ENCODE data around the gene COL9A3.
A peak's percentile ranks its signal among the peaks of the same experiment; 100 is the strongest.

Gene COL9A3

DNA sequence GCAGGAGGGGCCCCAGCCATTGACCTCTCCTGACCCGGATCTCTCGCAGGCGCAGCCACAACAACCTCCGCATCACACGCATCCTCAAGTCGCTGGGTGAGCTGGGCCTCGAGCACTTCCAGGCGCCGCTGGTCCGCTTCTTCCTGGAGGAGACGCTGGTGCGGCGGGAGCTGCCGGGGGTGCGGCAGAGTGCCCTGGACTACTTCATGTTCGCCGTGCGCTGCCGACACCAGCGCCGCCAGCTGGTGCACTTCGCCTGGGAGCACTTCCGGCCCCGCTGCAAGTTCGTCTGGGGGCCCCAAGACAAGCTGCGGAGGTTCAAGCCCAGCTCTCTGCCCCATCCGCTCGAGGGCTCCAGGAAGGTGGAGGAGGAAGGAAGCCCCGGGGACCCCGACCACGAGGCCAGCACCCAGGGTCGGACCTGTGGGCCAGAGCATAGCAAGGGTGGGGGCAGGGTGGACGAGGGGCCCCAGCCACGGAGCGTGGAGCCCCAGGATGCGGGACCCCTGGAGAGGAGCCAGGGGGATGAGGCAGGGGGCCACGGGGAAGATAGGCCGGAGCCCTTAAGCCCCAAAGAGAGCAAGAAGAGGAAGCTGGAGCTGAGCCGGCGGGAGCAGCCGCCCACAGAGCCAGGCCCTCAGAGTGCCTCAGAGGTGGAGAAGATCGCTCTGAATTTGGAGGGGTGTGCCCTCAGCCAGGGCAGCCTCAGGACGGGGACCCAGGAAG, 4.5 kb upstream of the COL9A3 start:
- no peak for DNase-seq

DNA sequence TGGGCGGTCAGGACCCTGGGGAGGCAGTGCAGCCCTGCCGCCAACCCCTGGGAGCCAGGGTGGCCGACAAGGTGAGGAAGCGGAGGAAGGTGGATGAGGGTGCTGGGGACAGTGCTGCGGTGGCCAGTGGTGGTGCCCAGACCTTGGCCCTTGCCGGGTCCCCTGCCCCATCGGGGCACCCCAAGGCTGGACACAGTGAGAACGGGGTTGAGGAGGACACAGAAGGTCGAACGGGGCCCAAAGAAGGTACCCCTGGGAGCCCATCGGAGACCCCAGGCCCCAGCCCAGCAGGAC, 4.0 kb upstream of the COL9A3 start:
- no peak for DNase-seq

DNA sequence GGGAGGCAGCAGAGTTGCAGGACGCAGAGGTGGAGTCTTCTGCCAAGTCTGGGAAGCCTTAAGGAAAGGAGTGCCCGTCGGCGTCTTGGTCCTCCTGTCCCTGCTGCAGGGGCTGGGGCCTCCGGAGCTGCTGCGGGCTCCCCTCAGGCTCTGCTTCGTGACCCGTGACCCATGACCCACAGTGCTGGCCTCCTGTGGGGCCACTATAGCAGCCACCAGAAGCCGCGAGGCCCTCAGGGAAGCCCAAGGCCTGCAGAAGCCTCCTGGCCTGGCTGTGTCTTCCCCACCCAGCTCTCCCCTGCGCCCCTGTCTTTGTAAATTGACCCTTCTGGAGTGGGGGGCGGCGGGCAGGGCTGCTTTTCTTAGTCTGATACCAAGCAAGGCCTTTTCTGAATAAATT, 3.3 kb upstream of the COL9A3 start:
- DNase-seq, result no peak

DNA sequence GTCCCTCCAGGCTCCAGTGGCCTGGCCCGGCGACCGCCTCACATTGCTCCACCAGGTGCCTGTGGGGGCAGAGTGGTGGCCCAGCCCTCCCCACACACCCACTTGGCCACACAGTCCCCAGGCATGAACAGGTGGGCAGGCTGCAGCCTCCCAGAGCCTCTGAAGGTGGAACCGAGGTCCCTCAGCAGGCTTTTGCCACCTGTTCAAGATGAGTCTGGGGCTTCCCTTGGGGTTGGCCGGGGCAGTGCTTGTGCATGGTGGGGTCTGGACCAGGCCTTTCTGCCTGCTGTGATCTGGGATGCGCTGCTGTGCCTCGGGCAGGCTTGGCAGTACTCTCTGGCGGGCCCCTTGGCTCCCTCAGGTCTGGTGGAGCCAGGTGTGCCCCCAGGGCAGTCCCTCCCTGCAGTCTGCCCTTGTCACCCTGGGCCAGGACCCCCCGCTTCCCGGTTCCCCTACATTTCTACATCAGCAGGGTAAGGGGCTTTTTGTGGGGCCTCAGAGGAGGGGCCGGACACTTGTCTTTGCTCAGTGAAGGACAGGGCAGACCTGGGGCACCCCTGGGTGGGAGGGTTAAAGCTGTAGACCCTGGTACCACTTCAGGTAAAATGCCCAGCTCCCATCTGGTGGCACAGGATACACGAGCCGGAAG, 2.7 kb upstream of the COL9A3 start:
- no peak for DNase-seq

DNA sequence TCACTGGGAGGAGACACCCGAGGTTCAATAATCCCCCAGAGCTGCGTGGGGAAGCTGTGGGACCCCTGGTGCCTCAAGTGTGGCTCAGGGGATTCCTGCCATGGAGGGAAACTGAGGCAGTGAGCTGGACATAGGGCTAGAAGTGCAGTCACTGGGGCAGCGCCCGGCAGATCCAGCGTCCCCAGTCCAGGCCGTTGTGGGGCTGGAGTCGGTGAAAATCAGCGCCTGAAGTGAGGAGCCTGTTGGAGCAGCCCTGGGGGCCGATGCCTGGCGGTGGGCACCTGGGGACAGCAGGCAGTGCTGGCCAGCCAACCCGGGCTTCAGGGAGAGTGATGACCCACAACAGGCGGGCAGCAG, 2.2 kb upstream of the COL9A3 start:
- no peak for DNase-seq

DNA sequence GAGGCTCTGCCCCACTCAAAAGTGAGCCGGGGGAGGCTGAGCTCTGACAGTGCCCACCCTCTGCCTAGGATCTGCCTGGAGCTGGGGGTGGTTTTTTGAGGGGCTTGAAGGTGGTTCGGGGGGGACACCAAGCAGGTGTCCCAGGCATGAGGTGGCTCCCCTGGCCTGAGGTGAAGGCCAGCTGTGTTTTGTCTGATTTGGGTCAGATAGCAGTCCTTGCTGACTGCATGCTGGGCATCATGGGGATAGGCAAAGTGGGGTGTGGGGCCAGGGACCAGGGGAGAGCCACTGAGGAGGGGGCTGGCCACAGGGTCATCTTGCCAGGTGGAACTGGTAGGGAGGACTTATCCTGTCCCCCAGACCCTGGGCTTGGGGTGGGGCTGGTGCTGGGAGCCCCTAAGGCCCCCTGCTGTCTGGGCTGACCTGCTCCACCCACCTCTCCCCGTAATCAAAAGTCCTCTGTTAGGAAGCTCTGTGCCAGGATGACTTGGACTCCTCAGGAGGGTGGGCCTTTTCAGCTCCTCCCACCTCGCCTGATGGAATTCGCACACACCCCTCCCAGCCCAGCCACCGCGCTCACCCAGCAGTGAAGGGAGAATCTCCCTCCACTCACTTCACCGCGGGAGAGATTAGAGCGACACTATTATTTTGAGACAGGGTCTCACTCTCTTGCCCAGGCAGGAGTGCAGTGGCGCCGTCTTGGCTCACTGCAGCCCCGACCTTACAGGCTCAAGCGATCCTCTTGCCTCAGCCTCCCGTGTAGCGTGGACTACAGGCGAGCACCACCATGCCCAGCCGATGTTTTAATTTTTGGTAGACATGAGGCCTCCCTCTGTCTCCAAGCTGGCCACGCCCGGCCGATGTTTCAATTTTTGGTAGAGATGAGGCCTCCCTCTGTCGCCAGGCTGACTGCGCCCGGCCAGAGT, 1.5 kb upstream of the COL9A3 start:
- no peak for DNase-seq

DNA sequence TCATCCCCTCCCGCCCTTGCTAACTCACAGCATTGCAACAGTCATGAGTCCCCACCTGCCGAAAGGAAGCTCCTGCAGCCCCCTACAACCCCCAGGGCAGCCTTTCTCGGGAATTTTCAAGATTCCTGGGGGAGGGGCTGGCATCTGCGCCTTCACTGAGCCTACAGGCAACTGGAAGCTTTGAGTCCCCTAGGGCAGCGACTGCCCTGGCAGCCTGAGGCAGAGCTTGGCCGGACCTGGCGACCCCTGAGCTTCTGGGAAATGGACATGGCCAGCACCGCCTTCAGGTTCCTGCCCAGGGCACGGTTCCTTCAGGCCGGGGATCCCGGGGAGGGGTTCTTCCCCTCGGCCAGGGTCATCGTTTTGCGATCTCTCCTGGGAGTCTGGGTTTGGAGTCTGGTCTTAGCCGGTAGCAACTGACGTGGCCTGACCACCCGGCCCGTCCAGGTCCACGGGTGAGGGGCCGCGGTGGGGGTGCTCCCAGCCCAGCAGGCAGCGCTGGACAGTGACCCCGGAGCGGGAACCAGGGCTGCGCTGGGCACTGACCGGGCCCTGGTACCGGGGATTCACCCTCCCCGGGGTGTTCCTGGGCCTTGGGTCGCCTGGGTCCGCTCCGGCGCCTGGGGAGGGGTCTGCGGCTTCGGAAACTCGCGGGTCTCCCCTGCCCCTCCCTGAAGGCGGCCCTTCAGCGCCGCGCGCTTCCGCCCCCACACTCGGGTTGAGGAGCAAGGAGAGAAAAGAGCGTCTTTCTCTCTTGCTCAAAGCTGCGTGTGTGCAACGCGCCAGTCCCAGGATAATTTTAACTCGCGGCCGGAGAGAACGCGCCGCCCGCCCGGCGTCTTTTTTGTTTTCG, 593 bp upstream of the COL9A3 start:
- no peak for DNase-seq

DNA sequence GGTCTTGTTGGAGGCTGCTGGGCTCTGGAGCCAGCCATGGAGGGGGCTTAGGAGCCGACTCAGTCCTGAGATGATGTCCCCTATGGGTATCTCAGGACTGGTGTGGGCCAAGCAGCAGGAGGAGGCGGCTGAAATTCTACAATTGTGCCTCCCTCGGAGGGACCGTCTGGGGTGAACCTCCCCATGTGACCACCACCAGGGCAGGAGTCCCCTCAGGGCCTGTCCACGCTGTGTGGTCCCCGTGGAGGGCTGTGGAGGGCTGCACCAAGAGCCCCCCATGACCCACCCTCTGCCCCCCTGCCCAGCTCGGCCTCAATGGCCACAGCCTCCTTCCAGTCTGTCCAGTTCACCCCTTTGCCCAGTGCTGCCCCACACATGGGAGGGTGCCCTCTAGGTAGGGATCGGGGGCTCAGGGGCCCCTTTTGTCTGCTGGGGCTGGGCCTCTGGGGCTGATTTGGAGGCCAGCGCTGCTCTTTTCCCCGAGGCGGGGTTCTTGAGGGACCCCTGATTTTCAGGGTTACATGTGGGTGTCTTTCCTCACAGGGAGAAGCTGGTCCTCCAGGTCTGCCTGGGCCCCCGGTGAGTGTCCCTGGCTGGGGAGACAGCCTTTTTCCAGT, 1.2 kb downstream of the COL9A3 start:
- no peak for DNase-seq

DNA sequence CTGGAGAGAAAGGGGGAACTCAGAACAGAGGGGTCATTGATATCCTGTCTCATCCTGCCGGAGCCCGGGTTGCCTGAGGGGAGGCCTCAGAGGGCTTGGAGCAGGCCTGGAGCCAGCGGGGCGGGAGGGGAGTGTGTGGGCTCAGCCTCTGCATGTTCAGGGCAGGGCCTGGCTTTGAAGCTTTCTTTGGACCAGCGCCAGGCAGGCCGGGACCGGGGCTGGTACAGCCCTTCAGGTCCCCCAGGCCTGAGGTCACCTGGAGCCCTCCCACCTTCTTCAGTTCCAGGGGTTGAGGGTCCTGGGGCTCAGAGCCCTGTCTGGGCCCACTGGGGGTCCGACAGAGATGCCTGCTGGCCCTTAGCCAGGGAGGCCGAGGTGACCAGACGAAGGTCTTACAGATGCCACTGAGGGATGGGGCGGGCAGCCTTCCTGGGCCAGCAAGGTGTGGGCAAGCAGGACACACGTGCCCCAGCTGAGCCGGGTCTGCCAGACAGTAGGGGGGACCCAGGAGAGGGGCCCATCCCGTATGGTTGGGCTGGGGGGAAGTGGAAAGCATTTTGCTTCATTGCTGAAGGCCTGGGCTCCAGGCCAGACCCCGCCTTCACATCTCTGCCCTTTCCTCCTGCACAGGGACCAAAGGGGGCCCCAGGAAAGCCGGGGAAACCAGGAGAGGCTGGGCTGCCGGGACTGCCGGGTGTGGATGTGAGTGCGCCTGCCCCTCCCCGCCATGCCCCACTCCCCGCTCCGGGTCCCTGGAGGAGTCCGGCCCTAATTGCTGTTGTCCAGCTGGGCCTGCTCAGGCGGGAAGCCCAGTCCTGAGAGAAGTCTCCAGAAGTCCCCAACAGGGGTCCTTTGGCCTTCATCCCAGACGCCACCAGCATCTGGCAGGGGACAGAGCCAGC, 2.0 kb downstream of the COL9A3 start:
- peak; percentile 42 for DNase-seq

DNA sequence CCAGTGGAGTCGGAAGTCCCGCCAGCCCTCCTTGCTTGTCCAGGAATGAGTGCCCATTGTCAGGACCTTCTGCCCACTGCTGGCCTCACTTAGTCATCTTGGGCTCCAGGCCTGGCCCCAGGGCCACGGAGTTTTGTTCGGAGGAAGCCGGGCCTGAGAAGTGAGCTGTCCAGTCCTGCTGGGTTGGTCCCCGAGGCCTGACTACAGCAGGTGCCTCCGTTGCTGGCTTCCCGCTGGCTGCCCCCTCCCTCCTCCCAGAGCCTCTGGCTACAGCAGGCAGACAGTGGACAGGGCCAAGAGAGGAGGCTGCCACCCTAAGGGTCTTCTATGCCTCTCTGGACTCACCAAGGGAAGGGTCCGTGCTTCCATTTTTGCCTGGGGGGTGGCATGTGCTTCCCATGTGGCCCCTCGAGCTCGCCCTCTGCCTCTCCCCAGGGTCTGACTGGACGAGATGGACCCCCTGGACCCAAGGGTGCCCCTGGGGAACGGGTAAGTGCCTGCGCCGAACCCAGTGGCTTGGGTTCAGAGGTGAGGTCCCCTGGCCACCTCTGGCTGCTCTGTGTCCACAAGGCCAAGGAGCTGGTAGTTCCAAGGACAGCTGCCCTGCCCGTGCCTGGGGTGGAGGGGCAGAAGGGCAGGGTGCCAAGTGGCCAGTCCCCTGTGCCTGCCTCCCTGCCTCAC, 2.8 kb downstream of the COL9A3 start:
- no peak for DNase-seq

DNA sequence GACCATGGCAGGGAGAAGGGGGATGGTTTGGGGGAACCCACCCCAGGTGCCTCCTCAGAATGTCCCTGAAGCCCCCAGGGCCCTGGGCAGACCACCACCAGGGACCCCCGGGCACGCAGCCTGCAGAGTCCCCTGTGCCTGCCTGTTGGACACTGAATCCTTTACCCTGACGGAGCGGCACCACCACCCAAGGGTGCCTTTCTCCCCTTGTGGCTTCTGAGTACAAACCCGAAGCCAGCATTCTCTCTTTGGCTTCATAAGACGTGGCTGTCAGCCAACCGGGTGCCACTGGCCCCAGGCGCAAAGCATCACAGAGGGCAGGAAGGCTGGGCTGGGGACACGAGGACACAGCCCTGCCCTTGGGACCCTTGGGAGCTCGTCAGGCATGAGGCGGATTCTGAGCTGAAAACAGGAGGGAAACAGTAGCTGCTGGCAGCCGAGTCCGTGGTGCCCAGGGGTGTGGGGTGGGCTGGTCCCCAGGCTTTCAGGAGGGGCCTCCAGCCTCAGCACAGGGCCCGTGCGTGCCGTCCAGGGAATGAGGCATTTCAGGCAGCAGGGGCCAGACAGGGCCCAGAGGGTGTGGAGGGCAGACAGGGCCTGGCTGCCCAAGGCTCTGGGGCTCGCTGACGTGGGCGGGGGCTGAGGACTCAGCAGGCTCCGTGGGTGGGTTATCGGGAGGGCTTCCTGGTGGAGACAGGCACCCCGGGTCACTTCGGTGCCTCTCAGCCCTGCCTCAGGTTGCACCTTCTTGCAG, 3.5 kb downstream of the COL9A3 start:
- DNase-seq, result no peak

DNA sequence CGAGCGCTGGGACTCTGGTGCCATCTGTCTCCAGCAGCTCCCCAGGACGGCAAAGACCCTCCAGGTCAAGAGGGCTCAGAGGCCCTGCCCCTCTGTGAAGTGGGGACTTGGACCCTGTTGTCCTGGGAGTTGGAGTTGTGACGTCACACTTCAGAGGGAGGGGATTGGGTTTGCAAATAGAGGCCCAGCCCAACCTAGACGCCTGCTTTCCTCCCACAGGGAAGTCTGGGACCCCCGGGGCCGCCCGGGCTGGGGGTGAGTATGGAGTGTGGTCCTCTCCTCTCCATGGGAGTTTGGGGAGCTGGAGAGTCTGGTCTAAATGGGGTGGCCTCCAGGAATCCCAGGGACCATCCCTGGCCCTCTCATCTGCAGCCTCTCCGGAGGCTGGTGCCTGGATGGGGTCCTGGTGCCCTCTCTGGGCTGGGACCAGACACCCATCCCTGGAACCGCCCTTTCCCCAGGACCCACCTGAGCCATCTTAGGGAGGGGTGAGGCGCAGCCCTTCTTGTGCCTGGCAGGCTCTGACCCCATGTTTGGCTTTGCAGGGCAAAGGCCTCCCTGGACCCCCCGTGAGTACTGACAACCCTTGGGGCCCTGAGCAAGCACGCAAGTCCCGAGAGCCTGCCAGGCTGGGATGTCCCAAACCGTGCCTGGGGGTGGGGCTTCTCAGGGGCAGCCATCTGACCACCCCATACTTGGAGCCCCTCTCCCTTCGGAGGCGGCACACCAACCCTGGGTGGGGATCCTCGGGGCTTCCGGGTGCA, 4.3 kb downstream of the COL9A3 start:
- no peak for DNase-seq

DNA sequence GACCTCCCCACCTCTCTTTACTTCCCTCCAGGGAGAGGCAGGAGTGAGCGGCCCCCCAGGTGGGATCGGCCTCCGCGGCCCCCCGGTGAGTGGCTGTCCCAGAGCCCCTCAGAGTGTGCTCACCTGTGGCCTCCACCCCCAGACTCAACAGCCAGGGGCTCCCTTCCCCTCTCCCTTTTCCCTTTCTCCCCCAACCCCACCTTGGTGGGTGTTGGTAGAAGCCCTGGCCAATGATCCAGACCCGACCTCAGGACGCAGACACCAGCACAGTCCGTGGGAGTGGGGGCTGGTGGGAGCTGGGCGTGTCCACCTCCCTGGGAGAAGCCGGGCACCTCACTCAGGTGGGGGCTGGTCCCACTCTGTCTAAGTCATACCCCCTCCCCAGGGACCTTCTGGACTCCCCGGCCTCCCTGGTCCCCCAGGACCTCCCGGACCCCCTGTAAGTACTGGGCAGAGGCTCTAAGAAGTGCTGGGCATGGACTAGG, 4.9 kb downstream of the COL9A3 start:
- DNase-seq, result no peak

DNA sequence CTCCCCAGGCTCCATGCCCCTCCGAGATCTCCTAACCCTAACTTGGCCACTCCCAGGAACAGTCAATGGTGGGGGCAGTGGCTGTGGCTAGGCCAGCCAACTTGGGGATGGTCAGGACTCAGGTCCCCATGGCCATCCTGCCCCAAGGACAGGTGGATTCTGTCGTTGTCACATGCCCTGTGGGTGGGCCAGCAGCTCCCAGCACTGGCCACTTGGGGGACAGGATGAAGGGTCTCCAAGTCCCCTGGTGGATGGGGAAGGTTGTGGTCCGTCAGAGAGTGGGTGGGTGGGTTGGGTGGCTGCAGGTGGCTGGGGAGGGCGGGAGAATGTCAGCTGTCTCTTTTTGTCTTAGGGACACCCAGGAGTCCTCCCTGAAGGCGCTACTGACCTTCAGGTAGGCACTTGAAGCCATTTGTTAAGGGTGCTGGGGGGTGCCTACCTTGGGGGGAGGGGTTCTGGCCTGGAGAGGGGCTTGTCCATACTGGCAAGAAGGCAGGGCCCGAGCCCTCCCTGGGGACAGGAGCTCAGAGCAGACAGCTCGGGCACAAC, 5.5 kb downstream of the COL9A3 start:
- DNase-seq, result no peak

DNA sequence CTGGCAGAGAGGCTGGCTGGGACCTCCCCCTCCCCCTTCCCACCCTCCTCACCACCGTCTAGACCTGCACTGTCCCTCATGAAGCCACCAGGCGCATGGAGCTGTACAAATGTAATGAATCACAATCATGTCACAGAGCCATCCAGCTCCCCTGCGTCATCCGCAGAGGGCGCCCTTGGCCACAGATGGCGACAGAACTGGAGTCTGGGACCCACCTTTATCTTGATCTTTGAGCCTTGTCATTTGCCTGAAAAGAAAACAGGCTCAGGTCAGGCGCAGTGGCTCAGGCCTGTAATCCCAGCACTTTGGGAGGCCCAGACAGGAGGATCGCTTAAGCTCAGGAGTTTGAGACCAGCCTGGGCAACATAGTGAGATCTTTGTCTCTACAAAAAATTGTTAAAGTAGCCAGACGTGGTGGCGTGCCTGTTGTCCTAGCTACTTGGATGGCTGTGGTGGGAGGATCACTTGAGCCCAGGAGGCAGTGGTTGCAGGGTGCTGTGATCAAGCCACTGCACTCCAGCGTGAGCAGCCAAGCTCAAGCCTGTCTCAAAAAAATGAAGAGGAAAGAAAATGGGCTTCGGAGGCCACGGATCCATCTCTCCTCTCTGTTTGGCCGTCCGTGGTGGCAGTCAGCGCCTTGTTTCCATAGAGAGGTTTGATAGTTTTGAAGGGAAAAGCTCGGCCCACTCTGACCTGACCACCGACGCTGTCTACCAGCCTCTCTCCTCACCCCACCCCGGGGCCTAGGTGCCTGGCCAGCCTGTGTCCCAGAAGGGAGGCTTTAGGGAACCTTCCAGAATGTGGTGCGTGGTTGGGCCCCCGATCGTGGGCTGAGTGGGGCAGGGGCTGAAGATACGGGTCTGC, 6.2 kb downstream of the COL9A3 start:
- no peak for DNase-seq

DNA sequence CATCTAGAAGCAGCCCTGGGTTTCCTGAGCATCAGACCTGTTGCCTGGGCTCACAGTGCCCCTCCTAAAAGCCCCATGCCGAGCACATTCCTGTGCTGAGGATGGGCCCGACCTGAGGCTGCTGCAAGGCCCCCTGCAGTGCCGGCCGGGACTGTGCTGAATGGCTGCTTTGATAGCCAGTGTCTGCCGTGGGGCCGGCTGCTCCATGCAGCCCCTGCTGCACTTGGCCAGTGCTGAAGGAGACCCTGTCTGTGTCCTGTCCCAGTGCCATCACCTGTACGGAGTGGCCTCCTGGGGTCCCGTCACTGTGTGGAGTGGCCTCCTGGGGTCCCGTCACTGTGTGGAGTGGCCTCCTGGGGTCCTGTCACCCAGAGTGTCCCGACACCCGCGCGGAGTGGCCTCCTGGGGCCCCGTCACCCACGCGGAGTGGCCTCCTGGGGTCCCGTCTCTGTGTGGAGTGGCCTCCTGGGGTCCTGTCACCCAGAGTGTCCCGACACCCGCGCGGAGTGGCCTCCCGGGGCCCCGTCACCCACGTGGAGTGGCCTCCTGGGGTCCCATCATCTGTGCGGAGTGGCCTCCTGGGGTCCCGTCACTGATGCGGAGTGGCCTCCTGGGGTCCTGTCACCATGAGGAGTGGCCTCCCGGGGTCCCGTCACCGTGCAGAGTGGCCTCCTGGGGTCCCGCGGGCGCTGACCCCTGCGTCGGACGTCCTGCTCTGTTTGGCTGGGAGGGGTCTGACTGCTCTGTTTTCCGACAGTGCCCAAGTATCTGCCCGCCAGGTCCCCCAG, 7.0 kb downstream of the COL9A3 start:
- DNase-seq, result no peak

All from kidney glomerular epithelial cell (primary cell).